Stomach smooth muscle (tissue), 2 donors: ENCODE results near the gene MPRIP.
"Not testable (repeated sequence)": the region's sequence is repeated elsewhere in the genome, so short reads cannot be mapped to it uniquely, and the experiment has no call there.

Experiments
- H3K27ac ChIP-seq: one replicate; pipeline ENCODE4 v1.7.0; 2013; ENCODE audit warnings: mild to moderate bottlenecking, low read length, inconsistent platforms
- H3K27me3 ChIP-seq, 2 donors: one replicate each; pipeline ENCODE4 v1.7.0; 2013; ENCODE audit warnings: low read length in 2 of 2; ENCODE audit not compliant: insufficient read depth in 2 of 2, control insufficient read depth in 1 of 2
- H3K36me3 ChIP-seq, 2 donors: one replicate each; pipeline ENCODE4 v1.7.0; 2013; ENCODE audit warnings: low read length in 2 of 2; ENCODE audit not compliant: control insufficient read depth in 2 of 2, insufficient read depth in 2 of 2
- H3K4me1 ChIP-seq: one replicate; pipeline ENCODE4 v1.7.0; 2013; ENCODE audit warnings: low read length; ENCODE audit not compliant: control insufficient read depth, insufficient read depth
- H3K4me3 ChIP-seq, 2 donors: one replicate each; pipeline ENCODE4 v1.7.0; 2013; ENCODE audit warnings: low read length in 2 of 2
- H3K9ac ChIP-seq, 2 donors: one replicate each; pipeline ENCODE4 v1.7.0; 2013; ENCODE audit warnings: low read length in 2 of 2, mild to moderate bottlenecking in 1 of 2
- H3K9me3 ChIP-seq, 2 donors: one replicate each; pipeline ENCODE4 v1.7.0; 2013; ENCODE audit warnings: low read length in 2 of 2; ENCODE audit not compliant: control insufficient read depth in 2 of 2
- donor health status: healthy.
- donor health status: Pancreatic carcinoma.

The MPRIP gene

GRCh38 chr17:17014748-17015124 is 27.5 kb upstream of the MPRIP start:
- not testable (repeated sequence) for H3K4me1 ChIP-seq, H3K4me3 ChIP-seq, H3K9me3 ChIP-seq, H3K27ac ChIP-seq, H3K27me3 ChIP-seq, H3K36me3 ChIP-seq, H3K9ac ChIP-seq

GRCh38 chr17:17015230-17015629 is 27.0 kb upstream of the MPRIP start:
- Histone ChIP-seq H3K27me3 (no peaks in the 10 kb centered on the region), H3K27ac (no peak overlapping the region), H3K4me1 (no peaks in the 10 kb centered on the region)

GRCh38 chr17:17016199-17017197 is 25.8 kb upstream of the MPRIP start:
- H3K36me3 ChIP-seq, H3K9ac ChIP-seq, H3K27ac ChIP-seq, H3K9me3 ChIP-seq, H3K4me1 ChIP-seq, H3K4me3 ChIP-seq, H3K27me3 ChIP-seq: not testable (repeated sequence)

More at GRCh38 chr17:17015230-17015629, 27.0 kb upstream of the MPRIP start:
- Histone ChIP-seq H3K36me3 (no peaks in the 10 kb centered on the region), H3K9me3 (no peaks in the 10 kb centered on the region), H3K4me3 (no peak overlapping the region), H3K9ac (no peak overlapping the region)

- Histone ChIP-seq H3K9ac (no peak overlapping the region), H3K4me3 (no peak overlapping the region), H3K36me3 (no peaks in the 10 kb centered on the region), H3K4me1 (no peaks in the 10 kb centered on the region), H3K27me3 (no peaks in the 10 kb centered on the region), H3K27ac (no peak overlapping the region), H3K9me3 (no peaks in the 10 kb centered on the region)
These were observed 24.8 kb upstream of the MPRIP start for GRCh38 chr17:17017343-17018014.

GRCh38 chr17:17018021-17018441 is 24.2 kb upstream of the MPRIP start:
- Histone ChIP-seq H3K4me3 (no peak overlapping the region), H3K36me3 (no peaks in the 10 kb centered on the region), H3K27ac (no peak overlapping the region), H3K9me3 (no peaks in the 10 kb centered on the region), H3K4me1 (no peaks in the 10 kb centered on the region), H3K27me3 (no peaks in the 10 kb centered on the region), H3K9ac (no peak overlapping the region)

- Histone ChIP-seq H3K9ac (no peak overlapping the region), H3K27ac (no peak overlapping the region), H3K36me3 (no peaks in the 10 kb centered on the region), H3K4me3 (no peak overlapping the region), H3K4me1 (no peaks in the 10 kb centered on the region), H3K27me3 (no peaks in the 10 kb centered on the region), H3K9me3 (no peaks in the 10 kb centered on the region)
These were observed 23.4 kb upstream of the MPRIP start for GRCh38 chr17:17018612-17019429.

GRCh38 chr17:17019430-17019762 is 22.9 kb upstream of the MPRIP start:
- H3K27me3 ChIP-seq = no peaks in the 10 kb centered on the region
- no peaks in the 10 kb centered on the region for H3K36me3 ChIP-seq
- no peaks in the 10 kb centered on the region for H3K4me1 ChIP-seq
- H3K9me3 ChIP-seq = no peaks in the 10 kb centered on the region
- H3K27ac ChIP-seq = no peak overlapping the region
- no peak overlapping the region for H3K4me3 ChIP-seq
- no peak overlapping the region for H3K9ac ChIP-seq

- H3K27me3 ChIP-seq = no peaks in the 10 kb centered on the region
- H3K27ac ChIP-seq = no peak overlapping the region
- no peaks in the 10 kb centered on the region for H3K4me1 ChIP-seq
- H3K9me3 ChIP-seq = no peaks in the 10 kb centered on the region
- no peak overlapping the region for H3K9ac ChIP-seq
- H3K36me3 ChIP-seq = no peaks in the 10 kb centered on the region
- H3K4me3 ChIP-seq = no peak overlapping the region
These were observed 22.3 kb upstream of the MPRIP start for GRCh38 chr17:17019891-17020456.

GRCh38 chr17:17020821-17021193 is 21.4 kb upstream of the MPRIP start:
- Histone ChIP-seq H3K4me3 (no peak overlapping the region), H3K27me3 (no peaks in the 10 kb centered on the region), H3K9ac (no peak overlapping the region), H3K4me1 (peaks cover 3% of the 10 kb centered on the region), H3K9me3 (no peaks in the 10 kb centered on the region), H3K27ac (no peak overlapping the region), H3K36me3 (no peaks in the 10 kb centered on the region)

- no peaks in the 10 kb centered on the region for H3K36me3 ChIP-seq
- H3K4me3 ChIP-seq = no peak overlapping the region
- no peaks in the 10 kb centered on the region for H3K9me3 ChIP-seq
- H3K9ac ChIP-seq = no peak overlapping the region
- H3K27me3 ChIP-seq = no peaks in the 10 kb centered on the region
- peaks cover 3% of the 10 kb centered on the region for H3K4me1 ChIP-seq
- no peak overlapping the region for H3K27ac ChIP-seq
These were observed 20.9 kb upstream of the MPRIP start for GRCh38 chr17:17021194-17021863.
